GM12873 (cell line): Measurements from ENCODE around the gene DHDDS.

Experiments
- TF ChIP-seq, protein P1 (sequence below): IDR thresholded peaks from 2 replicates; pipeline ENCODE4 v1.5.1; 2012; ENCODE audit warnings: low read depth, mild to moderate bottlenecking, moderate library complexity, low read length, control low read depth; ENCODE audit not compliant: insufficient read depth; ENCODE audit errors: missing control alignments

DHDDS gene, protein sequence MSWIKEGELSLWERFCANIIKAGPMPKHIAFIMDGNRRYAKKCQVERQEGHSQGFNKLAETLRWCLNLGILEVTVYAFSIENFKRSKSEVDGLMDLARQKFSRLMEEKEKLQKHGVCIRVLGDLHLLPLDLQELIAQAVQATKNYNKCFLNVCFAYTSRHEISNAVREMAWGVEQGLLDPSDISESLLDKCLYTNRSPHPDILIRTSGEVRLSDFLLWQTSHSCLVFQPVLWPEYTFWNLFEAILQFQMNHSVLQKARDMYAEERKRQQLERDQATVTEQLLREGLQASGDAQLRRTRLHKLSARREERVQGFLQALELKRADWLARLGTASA

DNA sequence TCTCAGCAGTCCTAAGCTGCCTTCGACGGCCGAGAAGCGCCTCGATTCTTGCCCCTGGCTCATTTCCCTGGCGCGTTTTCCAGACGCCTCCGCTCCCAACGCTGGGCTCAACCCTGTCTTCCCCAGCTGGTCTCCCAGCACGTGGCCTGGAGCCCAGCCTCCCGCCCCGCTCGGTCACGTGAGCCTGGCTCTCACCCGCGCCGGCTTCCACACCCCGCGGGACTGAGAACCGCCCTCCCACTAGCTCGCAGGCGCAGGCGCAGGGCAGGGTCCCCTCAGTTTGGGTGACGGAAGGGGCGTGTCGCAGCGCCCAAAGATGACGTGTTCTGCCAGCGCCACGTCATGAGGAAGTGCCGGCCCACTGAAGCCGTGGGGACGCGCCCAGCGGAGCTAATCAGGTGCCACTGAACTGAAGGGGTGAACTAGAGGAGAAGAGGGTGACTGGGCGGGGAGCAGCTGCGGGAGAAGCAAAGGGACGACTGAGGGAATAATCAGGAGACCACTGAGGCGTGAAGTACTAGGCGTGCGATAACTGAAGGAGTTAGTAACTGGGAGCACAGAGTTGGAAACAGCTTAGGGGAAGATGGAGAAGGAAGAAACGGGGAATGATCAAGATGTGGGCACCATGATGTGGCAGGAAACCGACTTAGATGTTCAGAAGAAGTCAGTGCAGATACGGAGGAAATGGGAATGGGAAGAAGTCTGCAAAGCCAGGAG is at the start of gene DHDDS:
TSS of gene DHDDS (plus strand) at position 343 of the 717 bp plus-strand sequence. CDS start 625 bp downstream, outside the sequence.
- TF ChIP-seq, protein P1, sequence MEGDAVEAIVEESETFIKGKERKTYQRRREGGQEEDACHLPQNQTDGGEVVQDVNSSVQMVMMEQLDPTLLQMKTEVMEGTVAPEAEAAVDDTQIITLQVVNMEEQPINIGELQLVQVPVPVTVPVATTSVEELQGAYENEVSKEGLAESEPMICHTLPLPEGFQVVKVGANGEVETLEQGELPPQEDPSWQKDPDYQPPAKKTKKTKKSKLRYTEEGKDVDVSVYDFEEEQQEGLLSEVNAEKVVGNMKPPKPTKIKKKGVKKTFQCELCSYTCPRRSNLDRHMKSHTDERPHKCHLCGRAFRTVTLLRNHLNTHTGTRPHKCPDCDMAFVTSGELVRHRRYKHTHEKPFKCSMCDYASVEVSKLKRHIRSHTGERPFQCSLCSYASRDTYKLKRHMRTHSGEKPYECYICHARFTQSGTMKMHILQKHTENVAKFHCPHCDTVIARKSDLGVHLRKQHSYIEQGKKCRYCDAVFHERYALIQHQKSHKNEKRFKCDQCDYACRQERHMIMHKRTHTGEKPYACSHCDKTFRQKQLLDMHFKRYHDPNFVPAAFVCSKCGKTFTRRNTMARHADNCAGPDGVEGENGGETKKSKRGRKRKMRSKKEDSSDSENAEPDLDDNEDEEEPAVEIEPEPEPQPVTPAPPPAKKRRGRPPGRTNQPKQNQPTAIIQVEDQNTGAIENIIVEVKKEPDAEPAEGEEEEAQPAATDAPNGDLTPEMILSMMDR, result no peak

DNA sequence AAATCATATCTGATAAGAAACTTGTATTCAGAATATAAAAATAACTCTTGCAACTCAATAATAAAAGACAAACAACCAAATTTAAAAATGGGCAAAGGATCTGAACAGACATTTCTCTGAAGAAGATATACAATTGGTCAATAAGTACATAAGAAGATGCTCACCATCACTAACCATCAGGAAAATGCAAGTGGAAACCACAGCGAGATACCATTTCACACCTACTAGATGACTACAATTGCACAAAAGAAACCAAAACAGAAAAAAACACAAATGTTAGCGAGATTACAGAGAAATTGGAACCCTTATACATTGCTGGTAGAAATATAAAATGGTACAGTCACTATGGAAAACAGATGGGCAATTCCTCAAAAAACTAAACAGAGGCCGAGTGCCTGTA is 48.0 kb upstream of the DHDDS start:
- TF ChIP-seq, protein P1, result no peak

DNA sequence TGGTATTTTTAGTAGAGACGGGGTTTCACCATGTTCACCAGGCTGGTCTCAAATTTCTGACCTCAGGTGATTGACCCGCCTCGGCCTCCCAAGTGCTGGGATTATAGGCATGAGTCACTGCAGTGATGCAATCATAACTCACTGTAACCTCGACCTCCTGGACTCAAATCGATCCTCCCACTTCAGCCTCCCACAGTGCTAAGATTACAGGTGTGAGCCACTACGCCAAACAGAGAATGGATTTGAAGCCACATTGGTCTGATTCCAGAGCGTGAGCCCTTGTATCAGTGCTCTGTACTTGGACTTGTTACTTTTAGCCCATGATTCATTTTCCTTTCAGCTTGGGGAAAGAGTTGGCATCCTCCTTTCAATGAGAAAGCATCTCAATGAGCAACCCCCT is 44.7 kb upstream of the DHDDS start:
- TF ChIP-seq, protein P1, result no peak

DNA sequence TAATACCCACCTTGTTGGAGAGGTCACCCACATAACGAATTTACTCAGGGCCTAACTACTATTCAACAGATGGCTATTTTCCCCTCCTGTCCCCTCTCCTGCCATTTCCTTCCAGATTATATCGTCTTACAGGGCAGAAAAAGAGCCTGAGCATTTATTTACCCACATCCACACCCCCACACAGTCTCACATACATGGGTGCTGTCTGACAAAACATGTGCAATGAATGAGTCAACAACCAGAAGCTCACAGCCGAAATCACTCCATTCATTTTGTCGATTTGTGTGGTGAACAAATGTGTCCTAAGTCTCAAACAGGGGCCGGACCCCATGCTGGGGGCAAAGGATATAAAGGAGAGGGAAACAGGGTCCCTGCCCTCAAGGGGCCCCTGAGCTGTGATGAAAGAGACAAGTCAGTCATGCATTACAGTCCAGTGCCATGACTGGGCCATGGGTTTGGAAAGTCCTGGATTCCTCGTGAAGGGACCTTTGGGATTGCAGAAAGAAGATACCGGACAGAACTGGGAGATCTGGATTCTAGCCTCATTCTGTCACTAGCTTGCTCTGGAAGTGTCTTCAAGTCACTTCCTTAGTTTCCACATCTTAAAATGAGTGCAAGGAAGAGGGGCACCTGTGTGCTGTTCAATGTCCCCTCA is 43.2 kb upstream of the DHDDS start:
- TF ChIP-seq, protein P1, result no peak

DNA sequence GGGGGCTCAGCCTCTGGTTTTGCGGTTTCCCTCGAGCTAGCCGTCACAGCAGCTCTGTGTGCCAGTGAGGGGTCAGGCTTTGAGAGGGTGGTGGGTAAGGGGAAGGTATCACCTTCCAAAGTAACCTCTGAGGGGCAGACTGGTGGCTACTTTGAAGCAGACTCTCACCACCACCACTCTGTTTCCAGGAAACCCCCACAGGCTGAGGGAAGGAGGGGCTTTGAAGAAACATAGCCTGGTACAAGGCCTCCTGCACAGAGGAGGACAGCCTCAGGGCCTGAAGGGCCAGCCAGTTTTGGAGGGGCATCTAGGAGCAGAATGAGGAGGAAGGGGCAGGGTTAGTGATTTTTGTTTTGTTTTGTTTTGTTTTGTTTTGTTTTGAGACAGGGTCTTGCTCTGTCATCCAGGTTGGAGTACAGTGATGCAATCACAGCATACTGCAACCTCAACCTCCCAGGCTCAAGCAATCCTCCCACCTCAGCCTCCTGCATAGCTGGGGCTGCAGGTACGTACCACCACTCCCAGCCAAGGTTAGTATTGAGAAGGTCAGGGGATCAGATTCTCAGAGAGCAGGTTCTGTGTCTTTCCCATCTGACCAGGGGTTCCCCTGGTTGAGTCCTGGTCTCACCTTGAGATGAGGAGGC is 42.4 kb upstream of the DHDDS start:
- TF ChIP-seq, protein P1, result no peak

DNA sequence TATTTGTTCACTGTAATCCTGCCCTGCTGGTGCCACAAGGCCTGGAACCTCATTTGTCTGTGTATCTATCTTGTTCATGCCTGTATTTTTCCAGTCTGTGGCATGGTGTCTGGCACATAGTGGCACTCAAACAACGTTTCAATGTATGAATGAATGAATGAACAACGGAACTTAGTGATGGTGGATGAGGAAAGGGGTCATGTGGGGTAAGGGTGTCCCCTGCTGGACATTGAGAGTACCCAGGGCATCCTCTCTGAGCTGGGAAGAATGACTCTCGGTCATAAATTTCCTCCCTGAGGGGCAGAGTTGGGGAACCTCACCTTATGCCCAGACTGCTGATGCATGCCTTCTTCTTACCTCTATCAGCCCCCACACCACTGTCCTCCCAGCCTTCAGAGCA is 40.7 kb upstream of the DHDDS start:
- TF ChIP-seq, protein P1, result peak; percentile 83
